Neural crest cell (in vitro differentiated cells): ENCODE data around the gene MACROH2A1. TPM values are rescaled to one million over a fixed set of nuclear protein-coding genes. Genes with fewer than 3 reads are reported as not detected.
A peak's percentile ranks its signal among the peaks of the same experiment; 100 is the strongest.

Experiments
- DNase-seq: peaks from one replicate; pipeline ENCODE4 v3.0.0; 2021; ENCODE audit warnings: low read depth, mixed read lengths, low spot score
- H3K27ac Mint-ChIP-seq: one replicate; pipeline ENCODE4 v1.8.0; 2021; ENCODE audit warnings: mild to moderate bottlenecking, mixed read lengths; ENCODE audit not compliant: unreplicated experiment
- H3K27me3 Mint-ChIP-seq: 2 replicates; pipeline ENCODE4 v1.8.0; 2021; ENCODE audit warnings: low read depth, mild to moderate bottlenecking, mixed read lengths
- H3K36me3 Mint-ChIP-seq: 2 replicates; pipeline ENCODE4 v1.8.0; 2021; ENCODE audit warnings: low read depth, mild to moderate bottlenecking, mixed read lengths
- H3K4me1 Mint-ChIP-seq: 2 replicates; pipeline ENCODE4 v1.8.0; 2021; ENCODE audit warnings: mixed read lengths
- H3K4me3 Mint-ChIP-seq: one replicate; pipeline ENCODE4 v1.8.0; 2021; ENCODE audit warnings: mild to moderate bottlenecking, mixed read lengths
- H3K9me3 Mint-ChIP-seq: 2 replicates; pipeline ENCODE4 v1.8.0; 2021; ENCODE audit warnings: mixed read lengths
- CTCF ChIP-seq: fragments of 200-600 bp; sonication (generic); conservative IDR thresholded peaks from 2 replicates; pipeline ENCODE4 v1.5.0; 2021; ENCODE audit warnings: antibody characterized with exemption, mild to moderate bottlenecking
- total RNA-seq: library from RNA; stranded (reverse); gene quantifications from 2 replicates; pipeline ENCODE4 v1.2.1, GENCODE V29; 2021

MACROH2A1 gene
- total RNA-seq, 1 donor from 2014 or later: 339 TPM

- no peaks in the 10 kb centered on the region for H3K36me3 Mint-ChIP-seq
- DNase-seq: no peak
- no peak overlapping the region for H3K4me3 Mint-ChIP-seq
- no peaks in the 10 kb centered on the region for H3K27me3 Mint-ChIP-seq
- H3K9me3 Mint-ChIP-seq: no peaks in the 10 kb centered on the region
- no peaks in the 10 kb centered on the region for H3K4me1 Mint-ChIP-seq
- TF ChIP-seq CTCF: no peak
- H3K27ac Mint-ChIP-seq: no peak overlapping the region
These were observed 76.3 kb downstream of the MACROH2A1 start for GRCh38 chr5:135322744-135323143.

GRCh38 chr5:135322271-135322670 lies 76.8 kb downstream of the MACROH2A1 start:
- no peak overlapping the region for H3K4me3 Mint-ChIP-seq
- no peak overlapping the region for H3K27ac Mint-ChIP-seq
- H3K4me1 Mint-ChIP-seq: no peaks in the 10 kb centered on the region
- no peaks in the 10 kb centered on the region for H3K36me3 Mint-ChIP-seq
- TF ChIP-seq CTCF: no peak
- H3K27me3 Mint-ChIP-seq: no peaks in the 10 kb centered on the region
- DNase-seq: no peak
- no peaks in the 10 kb centered on the region for H3K9me3 Mint-ChIP-seq

GRCh38 chr5:135320718-135321484 lies 78.1 kb downstream of the MACROH2A1 start:
- Mint-ChIP-seq H3K9me3 (no peaks in the 10 kb centered on the region), H3K4me3 (no peak overlapping the region), H3K27ac (peak overlapping the region; percentile 70), H3K4me1 (no peaks in the 10 kb centered on the region), H3K27me3 (no peaks in the 10 kb centered on the region), H3K36me3 (no peaks in the 10 kb centered on the region)
- no peak for DNase-seq
- no peak for TF ChIP-seq CTCF

- Mint-ChIP-seq H3K27ac (peak overlapping the region; percentile 20), H3K36me3 (no peaks in the 10 kb centered on the region), H3K4me3 (no peak overlapping the region), H3K9me3 (no peaks in the 10 kb centered on the region), H3K4me1 (no peaks in the 10 kb centered on the region), H3K27me3 (no peaks in the 10 kb centered on the region)
- no peak for TF ChIP-seq CTCF
- DNase-seq: no peak
These were observed 79.0 kb downstream of the MACROH2A1 start for GRCh38 chr5:135319928-135320606.

GRCh38 chr5:135319458-135319857 lies 79.6 kb downstream of the MACROH2A1 start:
- DNase-seq: no peak
- Mint-ChIP-seq H3K27me3 (no peaks in the 10 kb centered on the region), H3K27ac (no peak overlapping the region), H3K36me3 (no peaks in the 10 kb centered on the region), H3K4me3 (no peak overlapping the region), H3K9me3 (no peaks in the 10 kb centered on the region), H3K4me1 (no peaks in the 10 kb centered on the region)
- no peak for TF ChIP-seq CTCF
